WTC11 (cell line): Measurements from ENCODE around the gene TPP1. TPM values are rescaled to one million over a fixed set of nuclear protein-coding genes. Genes with fewer than 3 reads are reported as not detected.

Source experiments
- ATAC-seq: fragments of 200-7000 bp; cut with Tn5 transposase; 2 replicates; pipeline ENCODE4 v1.10.0; 2021; ENCODE audit warnings: mild to moderate bottlenecking, moderate library complexity
- CTCF ChIA-PET: fragments of 300-600 bp; sonication (Branson Sonifier 250); formaldehyde crosslinking; loops from one replicate; lab custom pipeline; 2021; ENCODE audit warnings: antibody characterized with exemption; lab: Charles Lee
- POLR2A ChIA-PET: fragments of 350-600 bp; sonication (Branson Sonifier 250); formaldehyde crosslinking; loops from one replicate; lab custom pipeline; 2021; ENCODE audit warnings: antibody characterized with exemption; lab: Charles Lee
- DNase-seq: peaks from one replicate; pipeline ENCODE4 v3.0.0; 2021; ENCODE audit warnings: low spot score
- H3K27ac Mint-ChIP-seq: 2 replicates; pipeline ENCODE4 v1.8.0; 2021; ENCODE audit warnings: mixed read lengths
- H3K27me3 Mint-ChIP-seq: 2 replicates; pipeline ENCODE4 v1.8.0; 2021; ENCODE audit warnings: low read depth, mild to moderate bottlenecking, moderate library complexity, mixed read lengths
- H3K36me3 Mint-ChIP-seq: 2 replicates; pipeline ENCODE4 v1.8.0; 2021; ENCODE audit warnings: mixed read lengths
- H3K4me1 Mint-ChIP-seq: 2 replicates; pipeline ENCODE4 v1.8.0; 2022; ENCODE audit warnings: mixed read lengths
- H3K4me3 Mint-ChIP-seq: 2 replicates; pipeline ENCODE4 v1.8.0; 2021; ENCODE audit warnings: mild to moderate bottlenecking, moderate library complexity, mixed read lengths
- H3K9me3 Mint-ChIP-seq: 2 replicates; pipeline ENCODE4 v1.8.0; 2021; ENCODE audit warnings: mixed read lengths
- CREB1 ChIP-seq: sonication (generic); formaldehyde crosslinking; IDR thresholded peaks from 2 replicates; pipeline ENCODE4 v1.8.0; 2023; ENCODE audit warnings: mild to moderate bottlenecking, missing genetic modification reagents
- EMX1 ChIP-seq: fragments of 250-450 bp; sonication (Bioruptor Pico); IDR thresholded peaks from 2 replicates; pipeline ENCODE4 v1.8.0; 2021; ENCODE audit warnings: mild to moderate bottlenecking
- IRF2 ChIP-seq: sonication (generic); formaldehyde crosslinking; IDR thresholded peaks from 2 replicates; pipeline ENCODE4 v1.8.0; 2022; ENCODE audit warnings: low read depth, missing genetic modification reagents, borderline replicate concordance
- NR2C2 ChIP-seq: sonication (generic); formaldehyde crosslinking; IDR thresholded peaks from 2 replicates; pipeline ENCODE4 v1.8.0; 2022; ENCODE audit warnings: mild to moderate bottlenecking, missing genetic modification reagents
- OVOL2 ChIP-seq: fragments of 250-450 bp; sonication (Bioruptor Pico); IDR thresholded peaks from 2 replicates; pipeline ENCODE4 v1.9.0; 2021; ENCODE audit warnings: mild to moderate bottlenecking, borderline replicate concordance
- PRRX2 ChIP-seq: fragments of 250-450 bp; sonication (Bioruptor Pico); IDR thresholded peaks from 2 replicates; pipeline ENCODE4 v1.8.0; 2021; ENCODE audit warnings: mild to moderate bottlenecking
- SMAD3 ChIP-seq: sonication (generic); formaldehyde crosslinking; IDR thresholded peaks from 2 replicates; pipeline ENCODE4 v1.8.0; 2022; ENCODE audit warnings: missing genetic modification reagents, mild to moderate bottlenecking, borderline replicate concordance
- TEAD4 ChIP-seq: sonication (generic); formaldehyde crosslinking; IDR thresholded peaks from 2 replicates; pipeline ENCODE4 v1.8.0; 2022; ENCODE audit warnings: mild to moderate bottlenecking, missing genetic modification reagents
- ZBTB21 ChIP-seq: sonication (generic); formaldehyde crosslinking; IDR thresholded peaks from 2 replicates; pipeline ENCODE4 v1.8.1; 2023; ENCODE audit warnings: mild to moderate bottlenecking, missing genetic modification reagents, borderline replicate concordance
- ZNF232 ChIP-seq: sonication (generic); formaldehyde crosslinking; IDR thresholded peaks from 2 replicates; pipeline ENCODE4 v1.8.0; 2022; ENCODE audit warnings: mild to moderate bottlenecking, missing genetic modification reagents
- ZNF416 ChIP-seq: fragments of 250-450 bp; sonication (Bioruptor Pico); IDR thresholded peaks from 2 replicates; pipeline ENCODE4 v1.9.0; 2021; ENCODE audit warnings: mild to moderate bottlenecking, inconsistent platforms
- ZNF423 ChIP-seq: fragments of 250-450 bp; sonication (Bioruptor Pico); IDR thresholded peaks from 2 replicates; pipeline ENCODE4 v2.1.2; 2022; ENCODE audit warnings: mild to moderate bottlenecking, moderate library complexity
- total RNA-seq: library from RNA; stranded (reverse); gene quantifications from 3 replicates; pipeline ENCODE4 v1.2.3, GENCODE V29; 2021
- TF ChIP-seq, protein P1 (sequence below): fragments of 250-450 bp; sonication (Bioruptor Pico); IDR thresholded peaks from 2 replicates; pipeline ENCODE4 v1.9.0; 2021; ENCODE audit warnings: mild to moderate bottlenecking
- TF ChIP-seq, protein P2 (sequence below): sonication (generic); formaldehyde crosslinking; IDR thresholded peaks from 2 replicates; pipeline ENCODE4 v1.8.1; 2023; ENCODE audit warnings: mild to moderate bottlenecking, missing genetic modification reagents, borderline replicate concordance
- TF ChIP-seq, protein P3 (sequence below): sonication (generic); formaldehyde crosslinking; IDR thresholded peaks from 2 replicates; pipeline ENCODE4 v1.8.1; 2023; ENCODE audit warnings: mild to moderate bottlenecking, missing genetic modification reagents
- TF ChIP-seq, protein P4 (sequence below): sonication (generic); formaldehyde crosslinking; IDR thresholded peaks from 2 replicates; pipeline ENCODE4 v1.8.0; 2022; ENCODE audit warnings: mild to moderate bottlenecking, missing genetic modification reagents
- TF ChIP-seq, protein P5 (sequence below): fragments of 250-450 bp; sonication (Bioruptor Pico); IDR thresholded peaks from 2 replicates; pipeline ENCODE4 v1.9.0; 2021; ENCODE audit warnings: mild to moderate bottlenecking, borderline replicate concordance
- TF ChIP-seq, protein P6 (sequence below): sonication (generic); formaldehyde crosslinking; IDR thresholded peaks from 2 replicates; pipeline ENCODE4 v1.8.0; 2022; ENCODE audit warnings: missing genetic modification reagents

The TPP1 gene
- total RNA-seq, 1 experiment from 2014 or later: 36.2 TPM

DNA sequence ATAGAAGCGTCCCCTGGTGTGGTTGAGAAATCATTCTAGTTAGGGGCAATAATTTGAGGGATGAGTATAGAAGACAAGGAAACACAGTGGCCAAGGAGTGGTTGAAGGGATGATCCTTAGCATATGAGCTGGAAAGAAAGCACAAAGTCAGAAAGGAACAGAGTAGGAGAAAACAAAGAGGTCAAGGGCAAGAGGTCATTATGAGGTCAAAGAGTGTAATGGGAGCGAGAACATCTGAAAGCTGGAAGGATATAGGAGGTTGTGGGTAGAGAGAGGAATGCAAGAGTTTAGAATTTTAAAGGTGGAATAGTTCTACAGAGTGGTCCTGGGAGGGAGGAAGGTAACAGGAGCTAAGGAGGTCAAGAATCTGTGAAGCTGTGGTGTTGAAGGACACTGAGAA lies 34.4 kb upstream of the TPP1 start:
- H3K36me3 Mint-ChIP-seq: no peaks in the 10 kb centered on the region
- H3K4me3 Mint-ChIP-seq: no peak overlapping the region
- peaks cover 19% of the 10 kb centered on the region for H3K27me3 Mint-ChIP-seq
- DNase-seq: no peak
- TF ChIP-seq ZNF232 (CRISPR knock-in tag) (no peak), PRRX2 (CRISPR knock-in tag) (no peak), ZNF423 (CRISPR knock-in tag) (no peak), OVOL2 (no peak), EMX1 (CRISPR knock-in tag) (no peak), TEAD4 (CRISPR knock-in tag) (no peak), SMAD3 (no peak), ZBTB21 (no peak), IRF2 (CRISPR knock-in tag) (no peak), ZNF416 (CRISPR knock-in tag) (no peak), NR2C2 (CRISPR knock-in tag) (no peak), CREB1 (no peak)
- TF ChIP-seq, protein P1, sequence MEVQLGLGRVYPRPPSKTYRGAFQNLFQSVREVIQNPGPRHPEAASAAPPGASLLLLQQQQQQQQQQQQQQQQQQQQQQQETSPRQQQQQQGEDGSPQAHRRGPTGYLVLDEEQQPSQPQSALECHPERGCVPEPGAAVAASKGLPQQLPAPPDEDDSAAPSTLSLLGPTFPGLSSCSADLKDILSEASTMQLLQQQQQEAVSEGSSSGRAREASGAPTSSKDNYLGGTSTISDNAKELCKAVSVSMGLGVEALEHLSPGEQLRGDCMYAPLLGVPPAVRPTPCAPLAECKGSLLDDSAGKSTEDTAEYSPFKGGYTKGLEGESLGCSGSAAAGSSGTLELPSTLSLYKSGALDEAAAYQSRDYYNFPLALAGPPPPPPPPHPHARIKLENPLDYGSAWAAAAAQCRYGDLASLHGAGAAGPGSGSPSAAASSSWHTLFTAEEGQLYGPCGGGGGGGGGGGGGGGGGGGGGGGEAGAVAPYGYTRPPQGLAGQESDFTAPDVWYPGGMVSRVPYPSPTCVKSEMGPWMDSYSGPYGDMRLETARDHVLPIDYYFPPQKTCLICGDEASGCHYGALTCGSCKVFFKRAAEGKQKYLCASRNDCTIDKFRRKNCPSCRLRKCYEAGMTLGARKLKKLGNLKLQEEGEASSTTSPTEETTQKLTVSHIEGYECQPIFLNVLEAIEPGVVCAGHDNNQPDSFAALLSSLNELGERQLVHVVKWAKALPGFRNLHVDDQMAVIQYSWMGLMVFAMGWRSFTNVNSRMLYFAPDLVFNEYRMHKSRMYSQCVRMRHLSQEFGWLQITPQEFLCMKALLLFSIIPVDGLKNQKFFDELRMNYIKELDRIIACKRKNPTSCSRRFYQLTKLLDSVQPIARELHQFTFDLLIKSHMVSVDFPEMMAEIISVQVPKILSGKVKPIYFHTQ (CRISPR knock-in tag): no peak
- TF ChIP-seq, protein P2, sequence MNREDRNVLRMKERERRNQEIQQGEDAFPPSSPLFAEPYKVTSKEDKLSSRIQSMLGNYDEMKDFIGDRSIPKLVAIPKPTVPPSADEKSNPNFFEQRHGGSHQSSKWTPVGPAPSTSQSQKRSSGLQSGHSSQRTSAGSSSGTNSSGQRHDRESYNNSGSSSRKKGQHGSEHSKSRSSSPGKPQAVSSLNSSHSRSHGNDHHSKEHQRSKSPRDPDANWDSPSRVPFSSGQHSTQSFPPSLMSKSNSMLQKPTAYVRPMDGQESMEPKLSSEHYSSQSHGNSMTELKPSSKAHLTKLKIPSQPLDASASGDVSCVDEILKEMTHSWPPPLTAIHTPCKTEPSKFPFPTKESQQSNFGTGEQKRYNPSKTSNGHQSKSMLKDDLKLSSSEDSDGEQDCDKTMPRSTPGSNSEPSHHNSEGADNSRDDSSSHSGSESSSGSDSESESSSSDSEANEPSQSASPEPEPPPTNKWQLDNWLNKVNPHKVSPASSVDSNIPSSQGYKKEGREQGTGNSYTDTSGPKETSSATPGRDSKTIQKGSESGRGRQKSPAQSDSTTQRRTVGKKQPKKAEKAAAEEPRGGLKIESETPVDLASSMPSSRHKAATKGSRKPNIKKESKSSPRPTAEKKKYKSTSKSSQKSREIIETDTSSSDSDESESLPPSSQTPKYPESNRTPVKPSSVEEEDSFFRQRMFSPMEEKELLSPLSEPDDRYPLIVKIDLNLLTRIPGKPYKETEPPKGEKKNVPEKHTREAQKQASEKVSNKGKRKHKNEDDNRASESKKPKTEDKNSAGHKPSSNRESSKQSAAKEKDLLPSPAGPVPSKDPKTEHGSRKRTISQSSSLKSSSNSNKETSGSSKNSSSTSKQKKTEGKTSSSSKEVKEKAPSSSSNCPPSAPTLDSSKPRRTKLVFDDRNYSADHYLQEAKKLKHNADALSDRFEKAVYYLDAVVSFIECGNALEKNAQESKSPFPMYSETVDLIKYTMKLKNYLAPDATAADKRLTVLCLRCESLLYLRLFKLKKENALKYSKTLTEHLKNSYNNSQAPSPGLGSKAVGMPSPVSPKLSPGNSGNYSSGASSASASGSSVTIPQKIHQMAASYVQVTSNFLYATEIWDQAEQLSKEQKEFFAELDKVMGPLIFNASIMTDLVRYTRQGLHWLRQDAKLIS (CRISPR knock-in tag): no peak
- TF ChIP-seq, protein P3, sequence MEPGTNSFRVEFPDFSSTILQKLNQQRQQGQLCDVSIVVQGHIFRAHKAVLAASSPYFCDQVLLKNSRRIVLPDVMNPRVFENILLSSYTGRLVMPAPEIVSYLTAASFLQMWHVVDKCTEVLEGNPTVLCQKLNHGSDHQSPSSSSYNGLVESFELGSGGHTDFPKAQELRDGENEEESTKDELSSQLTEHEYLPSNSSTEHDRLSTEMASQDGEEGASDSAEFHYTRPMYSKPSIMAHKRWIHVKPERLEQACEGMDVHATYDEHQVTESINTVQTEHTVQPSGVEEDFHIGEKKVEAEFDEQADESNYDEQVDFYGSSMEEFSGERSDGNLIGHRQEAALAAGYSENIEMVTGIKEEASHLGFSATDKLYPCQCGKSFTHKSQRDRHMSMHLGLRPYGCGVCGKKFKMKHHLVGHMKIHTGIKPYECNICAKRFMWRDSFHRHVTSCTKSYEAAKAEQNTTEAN (CRISPR knock-in tag): no peak
- TF ChIP-seq, protein P4, sequence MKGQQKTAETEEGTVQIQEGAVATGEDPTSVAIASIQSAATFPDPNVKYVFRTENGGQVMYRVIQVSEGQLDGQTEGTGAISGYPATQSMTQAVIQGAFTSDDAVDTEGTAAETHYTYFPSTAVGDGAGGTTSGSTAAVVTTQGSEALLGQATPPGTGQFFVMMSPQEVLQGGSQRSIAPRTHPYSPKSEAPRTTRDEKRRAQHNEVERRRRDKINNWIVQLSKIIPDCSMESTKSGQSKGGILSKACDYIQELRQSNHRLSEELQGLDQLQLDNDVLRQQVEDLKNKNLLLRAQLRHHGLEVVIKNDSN (CRISPR knock-in tag): no peak
- TF ChIP-seq, protein P5, sequence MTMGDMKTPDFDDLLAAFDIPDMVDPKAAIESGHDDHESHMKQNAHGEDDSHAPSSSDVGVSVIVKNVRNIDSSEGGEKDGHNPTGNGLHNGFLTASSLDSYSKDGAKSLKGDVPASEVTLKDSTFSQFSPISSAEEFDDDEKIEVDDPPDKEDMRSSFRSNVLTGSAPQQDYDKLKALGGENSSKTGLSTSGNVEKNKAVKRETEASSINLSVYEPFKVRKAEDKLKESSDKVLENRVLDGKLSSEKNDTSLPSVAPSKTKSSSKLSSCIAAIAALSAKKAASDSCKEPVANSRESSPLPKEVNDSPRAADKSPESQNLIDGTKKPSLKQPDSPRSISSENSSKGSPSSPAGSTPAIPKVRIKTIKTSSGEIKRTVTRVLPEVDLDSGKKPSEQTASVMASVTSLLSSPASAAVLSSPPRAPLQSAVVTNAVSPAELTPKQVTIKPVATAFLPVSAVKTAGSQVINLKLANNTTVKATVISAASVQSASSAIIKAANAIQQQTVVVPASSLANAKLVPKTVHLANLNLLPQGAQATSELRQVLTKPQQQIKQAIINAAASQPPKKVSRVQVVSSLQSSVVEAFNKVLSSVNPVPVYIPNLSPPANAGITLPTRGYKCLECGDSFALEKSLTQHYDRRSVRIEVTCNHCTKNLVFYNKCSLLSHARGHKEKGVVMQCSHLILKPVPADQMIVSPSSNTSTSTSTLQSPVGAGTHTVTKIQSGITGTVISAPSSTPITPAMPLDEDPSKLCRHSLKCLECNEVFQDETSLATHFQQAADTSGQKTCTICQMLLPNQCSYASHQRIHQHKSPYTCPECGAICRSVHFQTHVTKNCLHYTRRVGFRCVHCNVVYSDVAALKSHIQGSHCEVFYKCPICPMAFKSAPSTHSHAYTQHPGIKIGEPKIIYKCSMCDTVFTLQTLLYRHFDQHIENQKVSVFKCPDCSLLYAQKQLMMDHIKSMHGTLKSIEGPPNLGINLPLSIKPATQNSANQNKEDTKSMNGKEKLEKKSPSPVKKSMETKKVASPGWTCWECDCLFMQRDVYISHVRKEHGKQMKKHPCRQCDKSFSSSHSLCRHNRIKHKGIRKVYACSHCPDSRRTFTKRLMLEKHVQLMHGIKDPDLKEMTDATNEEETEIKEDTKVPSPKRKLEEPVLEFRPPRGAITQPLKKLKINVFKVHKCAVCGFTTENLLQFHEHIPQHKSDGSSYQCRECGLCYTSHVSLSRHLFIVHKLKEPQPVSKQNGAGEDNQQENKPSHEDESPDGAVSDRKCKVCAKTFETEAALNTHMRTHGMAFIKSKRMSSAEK (CRISPR knock-in tag): no peak
- TF ChIP-seq, protein P6, sequence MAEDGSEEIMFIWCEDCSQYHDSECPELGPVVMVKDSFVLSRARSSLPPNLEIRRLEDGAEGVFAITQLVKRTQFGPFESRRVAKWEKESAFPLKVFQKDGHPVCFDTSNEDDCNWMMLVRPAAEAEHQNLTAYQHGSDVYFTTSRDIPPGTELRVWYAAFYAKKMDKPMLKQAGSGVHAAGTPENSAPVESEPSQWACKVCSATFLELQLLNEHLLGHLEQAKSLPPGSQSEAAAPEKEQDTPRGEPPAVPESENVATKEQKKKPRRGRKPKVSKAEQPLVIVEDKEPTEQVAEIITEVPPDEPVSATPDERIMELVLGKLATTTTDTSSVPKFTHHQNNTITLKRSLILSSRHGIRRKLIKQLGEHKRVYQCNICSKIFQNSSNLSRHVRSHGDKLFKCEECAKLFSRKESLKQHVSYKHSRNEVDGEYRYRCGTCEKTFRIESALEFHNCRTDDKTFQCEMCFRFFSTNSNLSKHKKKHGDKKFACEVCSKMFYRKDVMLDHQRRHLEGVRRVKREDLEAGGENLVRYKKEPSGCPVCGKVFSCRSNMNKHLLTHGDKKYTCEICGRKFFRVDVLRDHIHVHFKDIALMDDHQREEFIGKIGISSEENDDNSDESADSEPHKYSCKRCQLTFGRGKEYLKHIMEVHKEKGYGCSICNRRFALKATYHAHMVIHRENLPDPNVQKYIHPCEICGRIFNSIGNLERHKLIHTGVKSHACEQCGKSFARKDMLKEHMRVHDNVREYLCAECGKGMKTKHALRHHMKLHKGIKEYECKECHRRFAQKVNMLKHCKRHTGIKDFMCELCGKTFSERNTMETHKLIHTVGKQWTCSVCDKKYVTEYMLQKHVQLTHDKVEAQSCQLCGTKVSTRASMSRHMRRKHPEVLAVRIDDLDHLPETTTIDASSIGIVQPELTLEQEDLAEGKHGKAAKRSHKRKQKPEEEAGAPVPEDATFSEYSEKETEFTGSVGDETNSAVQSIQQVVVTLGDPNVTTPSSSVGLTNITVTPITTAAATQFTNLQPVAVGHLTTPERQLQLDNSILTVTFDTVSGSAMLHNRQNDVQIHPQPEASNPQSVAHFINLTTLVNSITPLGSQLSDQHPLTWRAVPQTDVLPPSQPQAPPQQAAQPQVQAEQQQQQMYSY (CRISPR knock-in tag): no peak
- H3K4me1 Mint-ChIP-seq: peaks cover 11% of the 10 kb centered on the region
- no peaks in the 10 kb centered on the region for H3K9me3 Mint-ChIP-seq
- no peak overlapping the region for H3K27ac Mint-ChIP-seq
- POLR2A ChIA-PET: interaction anchor here (0.6 kb wide), 1 partner anchor 27 kb away, joined by 3 read pairs; no protein-coding TSS in a partner anchor
- CTCF ChIA-PET: interaction anchor here (1.3 kb wide), 1 partner anchor 123 kb away, joined by 3 read pairs; no protein-coding TSS in a partner anchor
- no peak for ATAC-seq
